Stimulated activated CD4-positive, alpha-beta T cell treated with anti-CD3 and anti-CD28 coated beads, TNF-alpha, amount 100 ng/mL, for 24 hours (primary cell): ENCODE results near the gene PFKM.
"Not testable (repeated sequence)": the region's sequence is repeated elsewhere in the genome, so short reads cannot be mapped to it uniquely, and the experiment has no call there.

Experiments
- DNase-seq, 3 experiments: peaks; one replicate each; pipeline ENCODE4 v3.0.0-alpha.2; 2020; ENCODE audit warnings: low read depth in 3 of 3

The PFKM gene

GRCh38 chr12:48111312-48111693, 7.9 kb upstream of the PFKM start:
- DNase-seq: not testable (repeated sequence)

DNA sequence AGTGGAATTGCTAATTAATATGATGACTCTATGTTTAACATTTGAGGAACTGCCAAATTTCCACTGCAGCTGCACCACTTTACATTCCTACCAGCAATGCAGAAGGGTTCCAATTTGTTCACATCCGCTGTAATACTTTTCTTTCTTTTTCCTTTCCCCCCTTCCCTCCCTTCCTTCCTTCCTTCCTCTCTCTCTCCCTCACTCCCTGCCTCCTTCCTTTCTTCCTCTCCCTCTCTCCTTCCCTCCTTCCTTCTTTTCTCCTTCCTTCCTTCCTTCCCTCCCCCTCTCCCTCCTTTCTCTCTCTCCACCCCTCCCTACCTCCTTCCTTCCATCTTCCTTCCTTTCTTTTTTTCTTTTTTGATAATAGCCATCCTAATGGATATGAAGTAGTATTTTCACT, 3.2 kb upstream of the PFKM start:
- DNase-seq: no peak

- DNase-seq: no peak
Observed at GRCh38 chr12:48118284-48118871, 786 bp upstream of the PFKM start.

DNA sequence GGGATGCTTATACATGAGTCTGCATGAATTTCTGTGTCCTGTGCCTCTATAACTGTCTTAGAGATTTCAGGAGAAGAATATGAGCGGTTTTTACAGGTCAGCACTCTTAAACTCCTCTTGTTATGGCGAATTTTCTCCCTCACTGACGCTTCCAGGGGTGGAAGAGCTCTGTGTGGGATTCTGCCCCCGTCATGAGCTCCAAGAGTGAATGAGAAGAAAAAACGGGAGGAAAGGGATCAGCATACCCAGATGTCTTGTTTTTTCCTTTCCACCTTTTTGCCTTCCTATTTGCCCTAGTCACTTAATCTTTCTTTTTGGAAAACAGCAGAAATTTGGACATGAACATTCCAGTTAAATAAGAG, 651 bp downstream of the PFKM start:
- no peak for DNase-seq

GRCh38 chr12:48121522-48121921, 2.4 kb downstream of the PFKM start:
- DNase-seq: no peak

DNA sequence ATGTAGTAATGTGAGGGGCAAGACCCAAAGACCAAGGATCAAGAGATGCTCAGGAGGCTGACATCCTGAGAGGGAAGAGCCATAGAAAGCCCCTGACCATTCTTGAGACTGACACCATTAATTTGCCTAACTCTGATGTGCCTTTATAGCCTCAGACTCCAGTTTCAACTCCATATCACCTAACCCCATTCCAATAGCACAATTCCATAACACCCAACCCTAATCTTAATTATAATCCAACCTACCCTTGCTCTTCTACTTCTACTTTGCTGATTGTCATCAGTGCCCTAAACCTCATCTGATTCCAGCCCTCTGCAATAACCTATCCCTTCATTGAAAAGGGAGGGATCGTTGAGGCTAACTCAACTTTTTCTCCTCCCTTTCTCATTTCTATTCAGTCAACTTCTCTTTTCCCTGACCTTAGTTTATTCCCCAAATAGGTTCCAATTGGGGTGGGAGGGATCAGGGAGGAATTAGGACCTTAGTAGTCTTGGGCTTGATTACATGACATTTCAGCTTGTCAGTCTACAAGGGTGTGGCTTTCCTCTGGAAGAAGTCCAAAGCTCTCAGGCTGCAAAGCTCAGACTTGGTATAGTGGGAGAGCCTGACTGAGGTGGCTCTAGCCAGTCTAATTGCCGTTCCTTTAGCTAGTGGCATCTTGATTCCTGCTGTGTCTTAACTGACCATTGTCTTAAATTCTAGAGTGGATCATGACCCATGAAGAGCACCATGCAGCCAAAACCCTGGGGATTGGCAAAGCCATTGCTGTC, 3.1 kb downstream of the PFKM start:
- DNase-seq: no peak

DNA sequence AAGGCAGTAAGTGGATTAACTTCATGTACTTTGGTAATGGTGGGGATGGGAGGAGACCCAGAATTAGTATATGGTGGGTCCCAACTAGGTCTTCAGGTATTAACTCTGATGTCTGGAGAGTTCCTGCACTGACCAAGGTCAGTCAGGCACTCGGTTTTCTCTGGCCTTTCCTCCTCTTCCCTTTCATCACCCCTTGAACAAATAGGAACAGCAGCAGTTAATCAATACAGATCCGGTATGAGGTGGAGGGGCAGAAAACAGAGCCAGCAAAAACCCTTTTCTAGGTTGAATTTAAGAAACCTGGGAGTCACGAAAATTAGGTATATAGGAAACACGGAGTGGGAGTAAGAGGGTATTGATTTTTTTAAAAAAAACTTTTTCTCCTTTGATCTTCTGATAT, 4.0 kb downstream of the PFKM start:
- no peak for DNase-seq

GRCh38 chr12:48125542-48125941, 6.4 kb downstream of the PFKM start:
- not testable (repeated sequence) for DNase-seq

DNA sequence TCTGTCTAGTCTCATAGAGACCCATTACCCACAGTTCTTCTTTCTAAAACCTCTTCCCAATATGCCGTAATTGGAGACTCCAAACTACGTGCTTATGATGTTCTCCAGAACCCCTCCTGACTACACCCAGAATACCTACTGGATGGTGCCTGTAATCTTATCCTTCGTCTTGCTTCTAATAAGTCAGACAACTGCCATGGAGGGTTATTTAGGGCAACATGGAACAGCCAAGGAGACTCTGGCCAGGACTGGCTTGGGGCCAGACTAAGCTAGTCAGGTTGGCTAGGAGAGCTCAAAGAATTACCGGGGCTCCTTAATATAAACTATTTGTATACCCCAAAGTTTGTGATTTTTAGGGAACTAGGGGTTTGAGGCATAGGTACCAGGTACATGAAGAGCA, 6.8 kb downstream of the PFKM start:
- DNase-seq: no peak

DNA sequence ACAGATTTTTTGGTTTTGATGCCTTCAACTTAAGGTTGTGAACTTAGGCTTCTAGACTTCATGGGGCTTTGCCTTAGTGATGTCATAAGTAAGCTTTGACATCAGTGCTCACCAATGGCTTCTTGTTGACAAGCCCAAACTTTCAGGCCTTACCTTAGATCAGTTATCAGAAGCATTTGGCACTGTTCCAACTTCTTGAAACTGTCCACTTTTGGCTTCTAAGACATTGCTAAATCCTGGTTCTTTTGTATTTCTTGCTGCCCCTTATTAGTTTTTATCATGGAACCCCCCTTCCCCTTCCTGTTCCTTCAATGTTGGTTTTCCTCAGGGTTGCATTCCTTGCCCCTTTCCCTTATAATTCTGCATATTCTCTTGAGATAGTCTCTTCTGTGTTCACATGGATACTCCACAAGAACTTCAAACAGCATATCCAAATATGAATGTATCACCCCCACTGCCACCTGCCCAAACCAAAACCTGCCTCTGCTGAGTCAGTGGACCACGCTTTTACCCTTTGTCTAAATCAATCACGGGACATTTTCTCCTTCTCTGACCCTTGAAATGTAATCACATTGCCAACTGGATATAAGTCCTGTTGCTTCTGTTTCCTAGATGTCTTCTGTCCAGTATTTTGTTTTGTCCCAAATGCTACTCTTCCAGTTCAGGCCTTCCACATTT, 7.9 kb downstream of the PFKM start:
- DNase-seq: no peak

DNA sequence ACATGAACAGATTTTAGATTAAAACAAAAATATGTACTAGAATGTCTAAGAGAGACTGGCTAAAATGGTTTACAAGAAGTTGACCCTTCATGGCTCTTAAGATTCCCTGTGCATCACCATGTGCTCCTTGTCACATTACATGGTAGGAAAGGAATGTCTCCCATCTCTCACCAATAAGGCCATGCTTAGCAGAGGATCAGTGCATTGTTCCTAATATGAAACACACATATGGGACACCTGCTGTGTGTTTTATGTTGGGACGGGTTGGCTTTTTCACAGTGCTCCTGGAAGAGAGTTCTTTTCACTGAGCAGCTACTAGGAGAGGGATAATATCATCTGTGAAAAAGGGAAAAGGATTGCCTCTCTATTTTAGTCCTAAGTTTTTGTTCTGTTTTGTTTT, 9.6 kb downstream of the PFKM start:
- no peak for DNase-seq

GRCh38 chr12:48129376-48129775, 10.2 kb downstream of the PFKM start:
- DNase-seq: no peak

DNA sequence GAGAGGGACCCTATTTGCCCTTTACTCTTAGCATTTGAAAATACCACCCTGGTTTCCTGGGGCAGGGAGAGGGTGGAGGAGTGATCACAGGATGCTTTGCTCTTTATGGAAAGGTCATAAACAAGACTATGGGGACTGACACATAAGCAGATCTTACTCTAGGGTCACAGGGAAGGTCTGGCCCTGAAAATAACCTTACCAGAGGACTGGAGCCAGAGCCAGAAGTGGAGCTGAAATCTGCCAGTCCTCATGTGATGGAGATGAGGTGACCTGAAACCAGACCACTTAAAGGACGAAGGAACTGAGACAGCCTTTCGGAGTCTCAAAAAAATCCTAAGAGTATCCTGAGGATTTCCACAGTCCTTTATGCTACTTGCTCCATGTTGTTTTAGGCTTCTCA, 12.4 kb downstream of the PFKM start:
- DNase-seq: no peak

GRCh38 chr12:48132826-48133225, 13.7 kb downstream of the PFKM start:
- DNase-seq: no peak

- DNase-seq: no peak
Observed at GRCh38 chr12:48135027-48135426, 15.9 kb downstream of the PFKM start.

- DNase-seq: no peak
Observed at GRCh38 chr12:48142818-48143674, 23.9 kb downstream of the PFKM start.

GRCh38 chr12:48143898-48144297, 24.7 kb downstream of the PFKM start:
- no peak for DNase-seq

GRCh38 chr12:48145981-48146380, 26.8 kb downstream of the PFKM start:
- no peak for DNase-seq

- no peak for DNase-seq
Observed at GRCh38 chr12:48151103-48151771, 32.1 kb downstream of the PFKM start.

DNA sequence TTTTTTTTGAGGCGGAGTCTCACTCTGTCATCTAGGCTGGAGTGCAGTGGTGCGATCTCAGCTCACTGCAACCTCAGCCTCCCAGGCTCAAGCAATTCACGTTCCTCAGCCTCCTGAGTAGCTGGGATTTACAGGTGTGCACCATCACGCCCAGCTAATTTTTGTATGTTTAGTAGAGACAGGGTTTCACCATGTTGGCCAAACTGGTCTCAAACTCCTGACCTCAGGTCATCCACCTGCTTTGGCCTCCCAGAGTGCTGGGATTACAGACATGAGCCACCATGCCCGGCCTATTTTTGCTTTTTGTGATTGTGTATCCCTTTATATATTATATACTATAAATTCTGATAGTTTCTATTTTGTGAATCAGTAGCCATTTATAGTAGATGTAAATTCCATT, 36.6 kb downstream of the PFKM start:
- DNase-seq: not testable (repeated sequence)

DNA sequence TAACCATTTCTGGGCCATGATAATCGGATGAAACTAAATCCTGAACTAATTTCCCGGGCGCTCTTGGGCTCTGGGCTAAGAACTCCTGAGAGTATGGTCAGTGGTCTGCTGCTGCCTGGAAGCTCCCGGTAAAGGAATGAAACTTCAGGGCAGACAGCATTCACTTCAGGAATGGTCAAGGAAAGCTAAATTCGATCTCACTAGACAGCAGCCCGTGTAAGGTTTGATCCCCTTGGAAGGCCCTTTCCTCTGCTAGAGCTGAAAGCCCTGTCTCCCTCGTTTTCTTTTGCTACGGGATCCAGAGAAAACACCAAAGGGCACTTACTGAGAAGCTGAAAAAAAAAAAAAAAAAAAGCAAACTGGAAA, 37.5 kb downstream of the PFKM start:
- DNase-seq: no peak
